Fibroblast of skin of scalp (primary cell): ENCODE results near the gene NAA10.

Source experiments
- DNase-seq: peaks from one replicate; pipeline ENCODE4 v3.0.0-alpha.2; 2013

The NAA10 gene

DNA sequence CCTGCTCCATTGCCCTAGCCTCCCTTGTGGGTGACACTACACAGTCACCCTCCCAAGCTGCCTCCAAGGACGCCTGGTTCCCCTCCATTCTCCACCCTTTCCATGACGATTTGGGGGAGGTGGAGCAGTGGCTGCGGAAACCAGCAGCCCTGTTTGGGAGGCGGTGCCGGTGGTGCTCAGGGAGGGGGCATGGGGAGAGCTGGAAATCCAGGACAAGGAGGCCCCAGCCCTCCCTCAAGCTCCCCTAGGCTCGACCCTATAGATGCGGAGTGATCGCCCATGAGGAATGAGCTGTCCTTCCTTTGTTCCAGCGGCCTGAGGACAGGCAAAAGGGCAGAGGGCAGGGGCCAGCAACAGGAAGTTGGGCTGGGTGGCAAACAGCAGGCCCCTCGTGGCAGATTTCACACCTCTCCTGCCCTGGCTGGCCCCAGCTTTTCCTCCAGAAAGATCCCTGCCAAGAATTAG, 13.2 kb upstream of the NAA10 start:
- no peak for DNase-seq

DNA sequence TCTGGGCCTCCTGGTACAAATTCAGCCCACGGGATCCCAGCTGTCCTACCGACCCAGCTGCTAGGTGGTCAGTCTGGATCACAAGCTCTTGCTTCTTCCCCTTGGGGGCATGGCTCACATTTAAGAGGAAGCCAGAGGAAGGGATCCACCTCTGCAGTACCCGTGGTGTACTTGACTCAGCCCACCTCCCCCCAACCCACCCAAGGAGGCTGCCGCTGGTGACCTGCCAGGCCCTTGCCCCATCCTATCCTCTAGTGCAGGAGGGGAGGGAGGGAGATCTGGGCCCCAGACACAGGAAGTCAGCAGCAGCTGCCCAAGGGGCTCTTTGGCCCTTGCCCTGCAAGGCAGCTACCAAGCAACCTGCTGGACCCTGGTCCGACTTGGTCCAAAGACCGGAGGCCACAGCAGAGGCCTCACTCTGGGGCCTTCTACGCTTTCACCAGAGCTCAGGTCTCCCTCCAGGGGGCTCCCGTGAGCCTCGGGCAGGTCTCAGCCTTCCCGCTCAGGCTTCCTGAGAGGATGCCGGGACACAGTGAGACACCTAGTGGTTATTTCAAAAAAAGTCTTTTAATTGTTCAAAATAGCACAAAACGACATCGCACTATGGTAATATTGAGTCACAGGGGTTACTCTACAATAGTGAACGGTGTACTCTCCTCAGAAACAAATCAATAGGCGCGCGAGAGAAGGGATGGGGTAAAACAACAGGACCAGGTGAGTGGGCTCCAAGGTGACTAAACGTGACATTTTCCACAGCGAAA, 12.4 kb upstream of the NAA10 start:
- peak; percentile 78 for DNase-seq

DNA sequence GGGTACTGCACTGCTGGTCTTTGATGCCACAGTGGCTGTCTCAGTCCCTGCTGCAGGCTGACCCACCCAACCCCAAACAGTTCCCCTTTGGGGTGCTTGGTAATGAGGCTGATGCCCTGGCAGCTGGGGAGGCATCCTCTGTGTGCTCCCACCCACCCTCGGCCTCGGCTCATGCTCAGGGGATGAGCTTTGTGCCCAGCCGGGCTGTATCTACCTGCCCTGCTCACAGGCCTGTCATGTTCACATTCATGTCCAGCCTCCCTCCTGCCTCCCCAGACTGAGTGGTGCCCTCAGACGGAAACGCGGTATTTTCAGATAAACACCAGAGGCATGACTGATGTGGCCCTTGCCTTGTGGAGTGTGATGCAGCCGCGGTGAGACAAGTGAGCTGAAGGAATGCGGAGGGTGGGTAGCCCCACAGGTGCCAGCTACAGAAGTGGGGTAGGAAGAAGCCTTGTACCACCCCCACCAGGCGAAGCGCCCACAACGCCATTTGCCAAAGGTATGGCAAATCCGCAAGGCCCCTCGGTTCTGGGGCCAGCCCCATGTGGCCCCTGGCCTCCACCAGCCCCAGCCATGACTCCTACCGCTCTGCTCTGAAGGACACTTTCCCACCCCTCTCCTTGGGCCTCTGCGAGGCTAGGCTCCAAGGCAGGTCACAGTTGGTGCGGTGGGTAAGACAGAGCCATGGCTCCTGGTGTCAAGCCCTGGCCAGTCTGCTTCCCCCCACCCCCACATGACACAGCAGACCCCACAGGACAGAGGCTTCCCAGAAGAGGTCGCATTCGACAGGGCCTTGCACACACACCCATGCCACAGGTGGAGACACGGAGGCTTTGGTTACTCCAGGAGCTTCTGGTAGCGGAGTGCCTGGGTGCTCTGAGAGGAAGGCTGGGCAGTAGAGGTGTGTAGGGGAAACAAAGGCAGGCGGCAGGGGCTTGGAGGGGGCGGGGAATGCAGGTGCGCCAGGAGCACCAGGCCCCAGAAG, 11.4 kb upstream of the NAA10 start:
- DNase-seq: no peak

DNA sequence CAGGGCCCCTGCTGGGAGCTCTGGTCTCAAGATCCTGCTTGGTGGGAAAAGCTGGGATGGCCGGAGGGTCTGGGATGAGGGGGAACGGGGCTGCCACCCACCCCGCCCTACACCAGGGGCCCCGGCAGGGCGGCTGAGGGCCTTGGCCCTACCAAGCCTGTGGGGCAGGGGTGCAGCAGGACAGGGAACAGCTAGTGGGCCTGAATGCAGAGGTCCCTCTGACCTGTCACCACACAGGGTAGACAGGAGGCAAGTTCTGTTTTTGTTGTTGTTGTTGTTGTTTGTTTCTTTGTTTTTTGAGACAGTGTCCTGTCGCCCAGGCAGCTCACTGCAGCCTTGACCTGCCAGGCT, 9.9 kb upstream of the NAA10 start:
- no peak for DNase-seq

DNA sequence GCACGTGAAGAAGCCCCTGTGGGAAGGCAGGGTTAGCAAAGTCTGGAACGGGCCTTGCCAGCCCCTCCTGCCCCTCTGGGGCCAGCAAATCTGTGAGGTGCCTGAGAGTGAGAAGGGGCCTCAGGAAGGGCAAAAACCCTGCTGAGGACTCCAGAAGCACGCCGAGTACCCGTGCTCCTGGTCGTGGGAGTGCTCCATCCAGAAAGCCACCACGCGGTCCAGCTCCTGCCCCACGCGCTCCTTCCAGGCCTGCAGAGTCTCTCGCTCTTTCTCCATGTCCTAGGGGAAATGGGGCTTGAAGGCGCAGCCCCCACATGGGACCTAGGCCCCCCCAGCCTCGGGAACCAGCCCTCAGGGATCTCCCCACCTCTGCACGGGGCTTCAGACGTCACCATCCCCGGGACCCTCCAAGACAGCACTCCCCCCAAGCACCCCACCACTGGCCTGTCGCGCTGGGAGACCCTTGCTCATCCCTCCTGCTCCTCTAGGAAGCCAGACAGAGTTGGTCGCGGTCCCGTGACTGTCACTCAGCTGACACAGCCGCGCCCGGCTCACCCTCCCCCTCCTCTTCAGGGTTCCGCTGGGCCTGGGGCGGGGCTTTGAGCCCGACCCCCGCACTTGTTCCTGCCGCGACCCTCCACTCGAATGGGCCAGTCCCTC, 9.4 kb upstream of the NAA10 start, which contains the start of gene RENBP:
TSS of gene RENBP (minus strand) at position 504 of the 660 bp plus-strand sequence. CDS start at position 471, 33 bp downstream.
- DNase-seq: no peak

DNA sequence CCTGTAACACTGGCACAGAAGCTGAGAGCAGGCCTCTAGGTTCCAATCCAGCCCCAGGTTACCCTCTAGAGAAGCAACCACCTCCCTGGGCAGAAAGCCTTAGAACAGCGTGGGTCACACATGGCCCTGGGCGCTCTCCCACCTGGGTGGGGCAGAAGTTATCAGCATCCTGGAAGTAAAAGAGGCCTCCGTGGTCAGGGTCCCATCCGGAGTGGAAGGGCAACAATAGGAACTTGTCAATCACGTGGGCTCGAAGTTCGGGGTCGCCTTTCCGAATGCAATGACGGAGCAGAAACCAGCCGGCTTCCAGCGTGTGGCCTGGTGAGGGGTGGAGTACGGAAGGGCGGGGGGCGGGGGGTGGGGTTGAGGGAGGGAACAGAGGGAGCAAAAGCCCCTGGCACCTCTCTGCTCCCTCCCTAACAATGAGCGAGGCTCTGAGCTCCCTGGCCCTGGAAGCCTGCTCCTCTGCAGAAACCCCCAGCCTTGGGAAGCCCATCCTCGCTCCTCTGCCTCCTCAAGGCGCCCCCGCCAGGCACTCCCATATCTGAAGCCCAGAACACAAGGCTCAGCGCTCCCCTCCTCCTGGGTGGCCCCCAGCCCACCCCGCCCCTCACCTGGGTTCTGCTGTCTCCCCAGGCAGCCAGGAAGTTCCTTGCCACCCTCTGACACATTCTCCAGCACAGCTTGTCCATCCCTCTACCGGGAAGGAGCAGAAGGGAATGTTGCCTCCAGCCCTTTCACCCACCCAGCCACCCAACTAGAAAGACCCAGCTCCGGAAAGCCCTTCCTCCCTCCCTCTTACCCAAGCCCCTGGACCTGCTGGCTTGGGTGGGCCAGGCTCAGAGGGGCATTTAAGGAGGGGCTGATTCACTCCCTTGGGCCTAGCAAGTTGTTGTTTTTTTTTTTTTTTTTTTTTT, 6.8 kb upstream of the NAA10 start:
- DNase-seq: no peak

DNA sequence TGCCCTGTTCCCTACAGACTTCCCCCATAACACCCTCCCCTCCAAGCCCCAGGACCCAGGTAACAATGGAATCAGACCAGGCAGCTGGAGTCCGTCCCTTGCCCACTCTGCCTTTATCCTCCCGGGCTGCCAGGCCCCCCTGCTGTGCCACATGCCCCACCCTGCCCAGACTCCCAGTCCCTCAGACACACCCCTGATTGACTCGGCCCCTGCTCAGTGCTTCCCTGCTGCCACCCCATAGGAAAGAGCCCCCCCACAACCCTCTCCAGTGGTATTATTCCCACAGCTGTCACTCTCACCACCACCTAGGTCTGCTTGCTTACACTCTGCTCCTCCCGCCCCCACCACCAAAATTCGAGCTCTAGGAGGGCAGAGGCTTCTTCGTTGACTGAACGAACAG, 4.7 kb upstream of the NAA10 start:
- DNase-seq: no peak

DNA sequence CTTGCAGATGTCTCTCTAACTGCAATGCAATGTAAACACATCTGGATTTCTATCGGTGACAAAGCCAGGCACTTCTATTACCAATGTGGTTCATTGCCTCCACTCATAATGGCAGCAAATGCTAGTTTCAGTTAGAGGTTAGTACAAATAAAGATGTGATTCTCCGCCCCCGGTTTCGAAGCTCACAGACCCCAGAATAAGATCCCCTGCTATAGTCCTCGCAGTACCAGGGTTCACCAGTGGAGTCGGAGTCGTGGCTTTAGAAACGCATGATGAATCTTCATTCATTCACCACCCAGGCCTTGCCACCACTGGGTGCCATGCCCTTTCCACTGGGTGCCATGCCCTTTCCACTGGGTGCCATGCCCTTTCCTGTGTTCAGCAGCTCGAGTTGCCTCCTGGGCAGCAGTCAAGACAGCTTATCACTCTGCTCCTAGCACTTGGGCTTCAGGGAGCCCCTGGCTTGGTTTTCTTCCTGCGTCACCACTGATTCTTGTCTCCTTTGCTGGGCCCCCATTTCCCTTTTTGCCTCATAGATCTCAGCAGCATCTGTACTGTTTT, 3.5 kb upstream of the NAA10 start:
- no peak for DNase-seq

DNA sequence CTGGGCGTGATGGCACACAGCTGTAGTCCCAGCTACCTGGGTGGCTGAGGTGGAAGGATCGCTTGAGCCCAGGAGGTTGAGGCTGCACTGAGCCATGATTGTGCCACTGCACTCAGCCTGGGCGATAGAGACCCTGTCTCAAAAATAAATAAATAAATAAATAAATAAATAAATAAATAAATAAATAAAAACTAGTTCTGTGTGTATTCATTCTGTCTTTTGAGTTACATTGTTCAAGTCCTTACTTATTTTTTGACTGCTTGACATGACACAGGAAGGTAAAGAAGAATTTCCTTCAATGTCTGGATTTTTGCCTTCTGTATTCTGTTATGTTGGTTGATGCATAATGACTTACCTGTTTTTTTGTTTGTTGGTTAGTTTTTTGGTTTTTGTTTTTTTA, 2.2 kb upstream of the NAA10 start:
- no peak for DNase-seq

DNA sequence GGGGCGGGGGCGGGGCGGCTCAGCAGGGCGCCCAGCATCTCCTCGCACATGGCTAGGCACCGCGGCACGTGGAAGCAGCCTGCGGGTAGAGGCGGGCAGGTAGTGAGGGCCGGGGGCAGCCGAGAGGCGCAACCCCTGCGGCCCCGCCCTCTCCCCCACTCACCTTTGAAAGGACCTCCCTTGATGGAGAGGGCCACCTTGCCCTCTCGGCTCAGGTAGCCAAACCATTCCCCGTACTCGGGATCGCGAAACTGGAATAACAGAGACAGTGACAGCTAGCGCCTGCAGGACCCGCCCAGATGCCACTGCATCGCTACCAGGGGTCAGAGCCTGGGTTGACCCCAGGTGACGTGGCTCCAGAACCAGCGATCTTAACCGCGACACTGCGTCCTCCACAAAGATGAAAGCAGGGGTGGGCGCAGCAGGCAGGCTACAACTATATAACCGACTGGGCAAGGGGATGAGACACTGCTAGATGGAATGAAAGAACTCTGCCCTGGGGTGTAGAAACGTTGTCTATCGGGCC, 552 bp upstream of the NAA10 start:
- no peak for DNase-seq

DNA sequence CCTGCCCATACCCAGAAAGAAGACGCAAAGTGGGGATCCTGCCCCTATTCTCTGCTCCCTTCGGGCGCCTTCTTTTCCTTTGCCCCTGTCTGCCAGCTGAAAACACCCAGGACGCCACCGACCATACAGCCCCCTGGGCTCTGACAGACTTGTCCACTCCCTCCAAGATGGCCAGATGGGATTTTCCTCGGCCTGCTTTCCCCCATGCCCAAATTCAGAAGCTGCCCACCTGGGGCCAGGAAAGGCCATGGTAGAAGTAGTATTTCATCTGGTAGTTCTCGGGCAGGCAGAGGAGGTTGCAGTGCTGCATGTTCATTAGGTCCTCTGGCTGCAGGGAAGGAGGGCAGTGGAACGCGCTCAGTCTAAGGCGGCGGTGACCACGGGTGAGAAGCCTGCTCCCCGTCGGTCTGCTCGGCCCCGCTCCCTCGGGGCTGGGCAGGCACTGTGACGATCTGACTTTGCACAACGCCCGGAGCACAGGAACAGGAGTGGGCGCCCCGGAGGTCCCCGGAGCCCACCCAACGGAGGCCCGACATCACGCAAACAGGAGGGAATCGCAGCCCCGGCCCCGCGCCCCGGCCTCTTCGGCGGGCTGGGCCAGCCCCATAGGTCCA, 582 bp downstream of the NAA10 start:
- DNase-seq: no peak

DNA sequence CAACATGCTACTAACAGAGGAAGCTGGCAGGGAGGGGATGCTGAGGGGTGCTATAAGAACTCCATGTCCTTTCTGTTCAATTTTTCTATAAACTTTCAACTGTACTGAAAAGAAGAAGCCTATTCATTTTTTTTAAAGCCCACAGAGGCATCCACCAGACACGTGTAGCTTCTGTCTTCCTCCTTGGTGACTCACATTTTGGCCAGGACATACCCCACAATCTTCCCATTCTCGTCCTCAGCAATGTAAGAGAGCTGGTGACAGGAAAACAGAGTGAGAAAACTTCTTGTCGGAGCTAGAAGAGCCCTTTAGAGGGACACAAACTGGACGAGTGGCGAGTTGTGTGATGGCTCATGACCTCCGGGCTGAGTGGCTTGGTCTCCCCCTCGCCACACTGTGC, 1.1 kb downstream of the NAA10 start:
- DNase-seq: peak; percentile 44

DNA sequence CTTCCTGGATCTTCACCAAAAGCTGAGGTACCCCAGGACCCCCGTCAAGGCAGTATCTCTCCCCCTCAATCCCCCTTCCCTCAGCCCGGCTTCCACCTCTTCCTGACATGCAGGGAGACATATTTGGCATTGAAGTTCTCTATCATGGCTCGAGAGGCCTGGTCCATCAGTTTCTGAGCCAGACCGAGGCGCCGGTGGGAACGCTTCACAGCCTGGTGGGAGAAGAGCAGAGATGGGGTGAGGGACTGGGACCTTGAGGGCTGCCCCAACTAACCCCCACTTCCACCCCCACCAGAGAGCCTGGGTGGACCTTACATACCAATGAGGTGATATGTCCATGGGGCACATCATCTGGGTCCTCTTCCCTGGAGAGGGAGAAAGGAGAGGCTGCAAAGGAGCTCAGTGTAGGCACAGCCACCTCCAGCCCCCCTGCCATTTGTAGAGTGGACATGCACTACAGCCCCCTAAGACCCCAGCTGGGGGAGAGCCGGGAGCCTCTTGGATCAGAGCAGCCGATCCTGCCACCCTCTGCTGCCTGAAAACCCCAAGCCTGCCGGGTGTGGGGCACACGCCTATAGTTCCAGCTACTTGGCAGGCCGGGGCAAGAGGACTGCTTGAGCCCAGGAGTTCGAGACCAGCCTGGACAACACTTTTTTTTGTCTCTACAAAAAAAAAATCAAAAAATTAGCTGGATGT, 2.5 kb downstream of the NAA10 start:
- no peak for DNase-seq

DNA sequence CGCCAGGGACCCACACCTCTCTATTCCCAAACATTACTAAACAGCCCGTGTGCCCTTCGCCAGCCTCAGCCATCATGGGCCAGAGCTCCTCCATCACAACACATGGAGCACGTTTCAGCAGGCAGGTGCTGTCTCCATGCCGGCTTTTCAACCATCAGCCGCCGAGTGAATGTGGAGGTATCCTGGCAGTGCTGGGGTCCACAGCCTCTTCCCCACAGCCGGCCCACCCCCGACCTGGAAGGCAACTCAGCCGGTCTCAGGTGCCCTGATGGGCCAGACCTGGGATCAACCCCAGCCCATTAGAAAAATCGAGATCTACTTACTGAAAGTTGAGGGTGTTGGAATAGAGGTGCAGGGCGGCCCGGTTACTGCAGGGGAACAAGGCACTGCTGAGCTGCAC, 3.1 kb downstream of the NAA10 start:
- no peak for DNase-seq

DNA sequence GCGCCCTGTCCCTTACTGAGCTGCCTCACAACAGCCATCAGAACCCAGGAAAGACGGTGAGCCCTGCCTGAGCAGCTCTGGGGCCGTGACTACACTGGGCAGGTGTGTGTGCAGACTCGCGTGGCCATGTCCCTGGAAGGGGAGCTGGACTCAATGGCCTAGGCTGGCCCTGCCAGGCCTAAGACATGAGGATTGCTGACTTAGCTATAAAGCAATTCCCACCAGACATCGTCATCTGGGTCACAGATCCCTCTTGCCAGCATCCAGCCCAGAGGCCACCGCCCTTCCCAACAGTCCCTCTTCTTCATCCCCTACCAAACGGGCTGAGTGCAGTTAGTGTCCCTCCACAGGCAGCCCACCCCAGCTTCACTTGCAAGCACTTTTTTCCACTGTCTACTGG, 3.7 kb downstream of the NAA10 start:
- no peak for DNase-seq

DNA sequence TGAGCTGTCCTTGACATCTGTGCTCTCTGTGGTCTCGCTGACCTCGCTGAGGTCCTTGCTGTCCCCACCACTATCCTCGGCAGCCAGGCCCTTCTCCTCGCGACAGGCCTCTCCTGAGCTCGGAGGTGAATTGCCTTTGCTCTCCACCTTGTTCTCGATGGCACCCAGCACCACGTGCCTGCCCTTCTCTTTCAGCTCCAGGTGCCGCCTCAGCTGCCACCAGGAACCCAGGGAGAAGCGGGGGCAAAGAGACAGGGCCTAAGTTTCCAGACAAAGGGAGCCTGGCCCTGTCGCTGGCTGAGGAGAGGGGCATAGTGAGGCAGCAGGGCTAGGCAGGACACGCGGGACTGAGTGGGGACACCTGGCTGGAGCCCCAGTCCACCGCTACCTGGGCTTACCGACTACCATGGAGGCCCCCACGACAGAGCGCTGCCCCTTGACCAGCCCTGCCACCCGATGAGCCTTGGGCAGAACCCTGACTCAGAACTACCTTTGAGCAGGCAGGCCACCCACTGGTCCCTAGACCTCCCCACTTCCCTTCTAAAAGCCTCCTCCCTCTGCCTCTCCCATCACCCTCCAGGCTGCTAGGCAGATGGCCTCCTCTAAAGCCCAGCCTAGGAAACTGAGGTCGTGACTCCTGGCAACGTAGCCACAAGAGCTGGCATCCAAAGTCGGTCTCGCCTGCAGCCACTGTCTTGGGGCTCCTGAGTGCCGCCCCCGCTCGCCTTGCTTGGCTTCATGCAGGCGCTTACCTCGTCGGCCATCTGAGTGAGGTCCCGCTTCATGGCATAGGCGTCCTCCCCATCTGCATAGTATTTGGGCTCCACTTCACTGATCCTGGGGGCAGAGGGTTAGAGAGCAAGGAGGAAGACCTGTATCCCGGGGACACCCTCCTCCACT, 4.6 kb downstream of the NAA10 start:
- no peak for DNase-seq

DNA sequence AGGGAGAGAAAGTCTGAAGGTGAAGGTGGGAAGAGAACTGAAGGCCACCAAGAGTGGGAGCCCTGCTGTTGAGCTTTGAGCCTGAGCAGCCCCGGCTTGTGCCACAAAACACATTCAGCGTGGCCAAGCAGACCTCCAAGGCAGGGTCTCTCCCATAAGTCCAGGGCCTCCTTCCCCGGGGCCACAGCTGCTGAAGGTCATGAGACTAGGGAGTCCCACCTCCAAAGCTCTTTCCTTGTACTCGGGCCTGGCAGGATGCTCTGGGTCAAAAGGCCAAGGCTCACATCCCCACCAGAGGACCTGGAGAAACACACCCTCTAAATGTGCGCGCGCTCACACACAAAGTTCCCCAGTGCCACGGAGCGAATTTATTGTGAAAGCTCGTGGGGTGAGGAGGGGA, 5.3 kb downstream of the NAA10 start:
- no peak for DNase-seq

DNA sequence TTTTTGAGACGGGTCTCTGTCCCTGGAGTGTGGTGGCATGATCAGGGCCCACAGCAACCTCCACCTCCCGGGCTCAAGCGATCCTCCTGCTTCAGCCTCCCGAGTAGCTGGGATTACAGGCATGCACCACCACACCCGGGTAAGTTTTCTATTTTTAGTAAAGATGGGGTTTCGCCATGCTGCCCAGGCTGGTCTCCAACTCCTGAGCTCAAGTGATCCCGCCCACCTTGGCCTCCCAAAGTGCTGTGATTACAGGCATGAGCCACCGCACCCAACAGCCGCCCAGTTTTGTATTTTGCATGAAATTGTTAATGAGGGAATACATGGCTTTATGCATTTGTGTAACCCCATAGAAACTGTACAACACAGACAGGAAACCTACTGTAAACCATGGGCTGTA, 6.0 kb downstream of the NAA10 start:
- DNase-seq: no peak
